ENCODE measurements around the gene SEMA5A. TPM values are rescaled to one million over a fixed set of nuclear protein-coding genes. Genes with fewer than 3 reads are reported as not detected.

SEMA5A gene
- total RNA-seq, 1 donor, result 57.0 TPM

DNA sequence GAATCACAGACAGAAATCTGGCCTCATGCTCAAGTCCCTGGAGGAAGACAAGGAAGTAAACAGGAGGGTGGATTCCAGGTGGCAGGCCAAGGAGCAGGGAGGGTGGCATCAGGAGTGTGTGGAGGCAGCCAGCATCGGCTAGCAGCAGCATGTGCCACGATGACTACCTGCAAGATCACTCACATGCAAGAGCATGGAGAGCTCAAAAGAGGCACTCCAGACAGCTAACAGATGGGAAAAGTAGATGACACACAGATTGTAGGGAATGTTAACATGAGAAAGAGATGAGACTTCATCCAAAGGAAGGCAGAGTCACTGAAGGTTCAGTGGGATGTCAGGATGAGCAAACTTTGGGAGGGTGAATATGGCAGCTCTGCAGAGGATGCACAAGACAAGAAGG lies 104.3 kb downstream of the SEMA5A start:
- DNase-seq (ENCODE audit: low read depth), result no peak
- TF ChIP-seq CTCF (IDR thresholded peaks at IDR 0.05; ENCODE audit: insufficient read depth, low read length), result no peak
- H3K4me3 ChIP-seq (ENCODE audit: low read depth, low read length), result no peak overlapping the region

GRCh38 chr5:9440517-9440916 lies 105.4 kb downstream of the SEMA5A start:
- peak; percentile 68 for DNase-seq (ENCODE audit: low read depth)
- no peak for TF ChIP-seq CTCF (IDR thresholded peaks at IDR 0.05; ENCODE audit: insufficient read depth, low read length)
- no peak overlapping the region for H3K4me3 ChIP-seq (ENCODE audit: low read depth, low read length)

DNA sequence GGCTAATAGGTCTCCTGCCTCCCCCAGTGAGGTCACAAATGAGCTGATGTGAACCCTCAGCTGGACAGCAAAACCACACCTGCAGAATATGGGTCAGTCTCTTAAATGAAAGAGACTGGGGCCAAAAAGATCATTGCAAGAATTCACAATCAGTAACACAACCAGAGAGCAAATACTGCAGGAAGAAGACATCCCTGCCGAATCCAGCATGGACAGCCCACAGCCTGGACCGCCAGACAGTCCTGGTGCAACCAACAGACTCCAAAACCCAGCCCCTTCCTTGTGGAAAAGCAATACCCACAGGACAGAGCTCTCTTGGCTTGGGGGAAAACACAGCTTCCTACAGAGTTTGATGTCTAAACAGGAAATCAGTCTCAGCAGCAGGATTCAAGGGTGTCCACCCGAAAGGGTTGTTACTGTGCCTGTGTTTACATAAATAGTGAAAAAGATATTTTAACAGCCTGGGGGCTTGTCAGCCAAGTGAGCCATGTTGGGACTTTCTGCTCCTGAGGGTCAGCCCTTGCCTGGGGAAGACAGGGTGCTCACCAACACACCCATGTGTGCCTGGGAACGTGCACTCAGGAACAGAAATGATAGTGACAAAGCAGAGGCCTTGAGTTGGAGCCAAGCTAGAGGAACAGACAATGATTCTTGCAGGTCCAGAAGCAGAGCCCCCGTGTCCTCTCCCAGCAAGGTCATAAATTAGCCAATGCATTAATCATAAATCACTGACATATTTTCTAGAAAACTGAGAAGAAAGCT lies 106.2 kb downstream of the SEMA5A start:
- TF ChIP-seq CTCF (IDR thresholded peaks at IDR 0.05; ENCODE audit: insufficient read depth, low read length), result no peak
- DNase-seq (ENCODE audit: low read depth), result peak; percentile 28
- no peak overlapping the region for H3K4me3 ChIP-seq (ENCODE audit: low read depth, low read length)

- no peak for DNase-seq (ENCODE audit: low read depth)
- no peak for TF ChIP-seq CTCF (IDR thresholded peaks at IDR 0.05; ENCODE audit: insufficient read depth, low read length)
Measured at GRCh38 chr5:9438596-9439354, 107.1 kb downstream of the SEMA5A start.

GRCh38 chr5:9437741-9438240 lies 108.1 kb downstream of the SEMA5A start:
- peak; percentile 80 for DNase-seq (ENCODE audit: low read depth)
- no peak overlapping the region for H3K4me3 ChIP-seq (ENCODE audit: low read depth, low read length)
- no peak for TF ChIP-seq CTCF (IDR thresholded peaks at IDR 0.05; ENCODE audit: insufficient read depth, low read length)

More at GRCh38 chr5:9438596-9439354, 107.1 kb downstream of the SEMA5A start:
- no peak overlapping the region for H3K4me3 ChIP-seq (ENCODE audit: low read depth, low read length)

- DNase-seq (ENCODE audit: low read depth), result peak; percentile 53
- H3K4me3 ChIP-seq (ENCODE audit: low read depth, low read length), result no peak overlapping the region
- TF ChIP-seq CTCF (IDR thresholded peaks at IDR 0.05; ENCODE audit: insufficient read depth, low read length), result no peak
Measured at GRCh38 chr5:9431496-9432258, 114.2 kb downstream of the SEMA5A start.

All from fibroblast of the aortic adventitia (primary cell).